ENCODE measurements around the gene CIZ1. TPM values are rescaled to one million over a fixed set of nuclear protein-coding genes. Genes with fewer than 3 reads are reported as not detected.

CIZ1 gene
- total and polyA plus RNA-seq, 2 donors from 2014 or later = 48.1 to 89.9 TPM

DNA sequence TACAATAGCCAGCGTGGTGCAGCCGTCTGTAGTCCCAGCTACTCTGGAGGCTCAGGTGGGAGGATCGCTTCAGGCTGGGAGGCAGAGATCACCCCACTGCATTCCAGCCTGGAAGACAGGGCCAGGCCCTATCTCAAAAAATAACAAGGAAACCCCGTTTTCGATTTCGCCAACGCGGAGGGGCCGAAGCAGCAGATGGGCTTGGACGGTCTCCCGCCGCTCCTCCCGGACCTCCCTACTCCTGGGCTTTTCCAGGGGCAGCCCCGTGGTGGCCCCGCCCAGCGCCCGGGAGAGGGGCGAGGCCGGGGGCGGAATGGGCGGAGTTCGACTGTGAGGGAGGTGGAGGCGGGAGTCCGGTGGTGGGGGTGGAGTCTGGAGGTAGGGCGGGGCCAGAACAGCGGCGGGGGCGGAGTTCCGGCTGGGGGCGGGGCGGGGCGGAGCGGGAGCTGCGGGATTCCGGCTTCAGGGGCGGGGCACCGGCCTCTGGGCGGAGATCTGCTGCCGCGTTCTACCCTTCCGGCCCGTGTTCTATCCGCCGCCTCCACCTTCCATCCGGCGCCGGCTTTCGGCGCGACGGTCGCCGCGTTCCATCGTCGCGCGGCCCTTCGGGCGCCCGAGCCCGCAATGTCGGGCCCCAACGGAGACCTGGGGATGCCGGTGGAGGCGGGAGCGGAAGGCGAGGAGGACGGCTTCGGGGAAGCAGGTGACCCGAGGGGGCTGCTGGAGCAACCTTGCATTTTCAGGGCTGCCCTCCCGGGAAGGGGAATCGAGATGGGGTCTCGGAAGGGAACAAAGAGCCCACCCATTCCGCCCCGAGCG lies 31.4 kb downstream of the CIZ1 start, which contains the start of gene BBLN:
Gene BBLN, plus strand, starts transcription at position 482 of the 819 bp plus-strand sequence. Its CDS starts 143 bp downstream, at position 625.
- no peaks in the 10 kb centered on the region for H3K27me3 ChIP-seq (ENCODE audit: control insufficient read depth, insufficient read depth, low read length)
- H3K4me1 ChIP-seq (ENCODE audit: control insufficient read depth in 2 of 3, insufficient read depth in 2 of 3, low read depth in 1 of 3, low read length in 3 of 3) = peaks cover 0 to 9% (median 0%) of the 10 kb centered on the region in 3 donors
- peaks cover 0 to 8% (median 3%) of the 10 kb centered on the region in 3 donors for H3K36me3 ChIP-seq (ENCODE audit: control insufficient read depth in 2 of 3, insufficient read depth in 3 of 3, low read length in 3 of 3)
- no peak within 1 kb of the TSS for H3K27ac ChIP-seq (ENCODE audit: low read depth in 2 of 2, low read length in 2 of 2)
- no peaks in the 10 kb centered on the region for H3K9me3 ChIP-seq (ENCODE audit: control insufficient read depth in 2 of 3, insufficient read depth in 1 of 3, low read length in 3 of 3)
- FAIRE-seq (no peak), DNase-seq (peak; percentile 97 to 98 (median 98))
- peak within 1 kb of the TSS; percentile 68 to 88 (median 68) for H3K4me3 ChIP-seq (ENCODE audit: low read length in 3 of 3)
- peak within 1 kb of the TSS; percentile 36 to 65 (median 49) for H3K9ac ChIP-seq (ENCODE audit: low read length in 3 of 3)
- TF ChIP-seq, protein P1, sequence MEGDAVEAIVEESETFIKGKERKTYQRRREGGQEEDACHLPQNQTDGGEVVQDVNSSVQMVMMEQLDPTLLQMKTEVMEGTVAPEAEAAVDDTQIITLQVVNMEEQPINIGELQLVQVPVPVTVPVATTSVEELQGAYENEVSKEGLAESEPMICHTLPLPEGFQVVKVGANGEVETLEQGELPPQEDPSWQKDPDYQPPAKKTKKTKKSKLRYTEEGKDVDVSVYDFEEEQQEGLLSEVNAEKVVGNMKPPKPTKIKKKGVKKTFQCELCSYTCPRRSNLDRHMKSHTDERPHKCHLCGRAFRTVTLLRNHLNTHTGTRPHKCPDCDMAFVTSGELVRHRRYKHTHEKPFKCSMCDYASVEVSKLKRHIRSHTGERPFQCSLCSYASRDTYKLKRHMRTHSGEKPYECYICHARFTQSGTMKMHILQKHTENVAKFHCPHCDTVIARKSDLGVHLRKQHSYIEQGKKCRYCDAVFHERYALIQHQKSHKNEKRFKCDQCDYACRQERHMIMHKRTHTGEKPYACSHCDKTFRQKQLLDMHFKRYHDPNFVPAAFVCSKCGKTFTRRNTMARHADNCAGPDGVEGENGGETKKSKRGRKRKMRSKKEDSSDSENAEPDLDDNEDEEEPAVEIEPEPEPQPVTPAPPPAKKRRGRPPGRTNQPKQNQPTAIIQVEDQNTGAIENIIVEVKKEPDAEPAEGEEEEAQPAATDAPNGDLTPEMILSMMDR (IDR thresholded peaks at IDR 0.05; ENCODE audit: borderline replicate concordance, extremely low read depth, insufficient read depth) = no peak
- intact Hi-C loops (cut with DNase I) = no loop called here

DNA sequence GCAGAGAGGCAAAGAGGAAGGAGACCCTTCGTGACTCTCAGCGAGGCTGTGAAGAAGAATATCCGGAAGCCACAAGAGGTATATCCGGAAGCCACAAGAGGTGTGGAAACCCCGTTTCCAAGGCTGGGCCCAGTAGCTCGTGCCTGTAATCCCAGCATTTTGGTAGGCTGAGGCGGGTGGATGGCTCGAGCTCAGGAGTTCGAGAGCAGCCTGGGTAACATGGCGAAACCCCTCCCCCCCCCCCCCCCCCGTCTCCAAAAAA lies 31.9 kb downstream of the CIZ1 start:
- no peaks in the 10 kb centered on the region for H3K27me3 ChIP-seq (ENCODE audit: control insufficient read depth, insufficient read depth, low read length)
- H3K27ac ChIP-seq (ENCODE audit: low read depth in 2 of 2, low read length in 2 of 2) = no peak overlapping the region
- H3K9ac ChIP-seq (ENCODE audit: low read length in 3 of 3) = peak overlapping the region in 1 of 3 donors; percentile 65
- H3K4me3 ChIP-seq (ENCODE audit: low read length in 3 of 3) = peak overlapping the region; percentile 57 to 71 (median 67)
- TF ChIP-seq, protein P1 (IDR thresholded peaks at IDR 0.05; ENCODE audit: borderline replicate concordance, extremely low read depth, insufficient read depth) = no peak
- no peak for FAIRE-seq
- DNase-seq = no peak
- H3K36me3 ChIP-seq (ENCODE audit: control insufficient read depth in 2 of 3, insufficient read depth in 3 of 3, low read length in 3 of 3) = peaks cover 0 to 6% (median 3%) of the 10 kb centered on the region in 3 donors
- H3K9me3 ChIP-seq (ENCODE audit: control insufficient read depth in 2 of 3, insufficient read depth in 1 of 3, low read length in 3 of 3) = no peaks in the 10 kb centered on the region
- intact Hi-C loops (cut with DNase I) = no loop called here
- peaks cover 0 to 9% (median 0%) of the 10 kb centered on the region in 3 donors for H3K4me1 ChIP-seq (ENCODE audit: control insufficient read depth in 2 of 3, insufficient read depth in 2 of 3, low read depth in 1 of 3, low read length in 3 of 3)

DNA sequence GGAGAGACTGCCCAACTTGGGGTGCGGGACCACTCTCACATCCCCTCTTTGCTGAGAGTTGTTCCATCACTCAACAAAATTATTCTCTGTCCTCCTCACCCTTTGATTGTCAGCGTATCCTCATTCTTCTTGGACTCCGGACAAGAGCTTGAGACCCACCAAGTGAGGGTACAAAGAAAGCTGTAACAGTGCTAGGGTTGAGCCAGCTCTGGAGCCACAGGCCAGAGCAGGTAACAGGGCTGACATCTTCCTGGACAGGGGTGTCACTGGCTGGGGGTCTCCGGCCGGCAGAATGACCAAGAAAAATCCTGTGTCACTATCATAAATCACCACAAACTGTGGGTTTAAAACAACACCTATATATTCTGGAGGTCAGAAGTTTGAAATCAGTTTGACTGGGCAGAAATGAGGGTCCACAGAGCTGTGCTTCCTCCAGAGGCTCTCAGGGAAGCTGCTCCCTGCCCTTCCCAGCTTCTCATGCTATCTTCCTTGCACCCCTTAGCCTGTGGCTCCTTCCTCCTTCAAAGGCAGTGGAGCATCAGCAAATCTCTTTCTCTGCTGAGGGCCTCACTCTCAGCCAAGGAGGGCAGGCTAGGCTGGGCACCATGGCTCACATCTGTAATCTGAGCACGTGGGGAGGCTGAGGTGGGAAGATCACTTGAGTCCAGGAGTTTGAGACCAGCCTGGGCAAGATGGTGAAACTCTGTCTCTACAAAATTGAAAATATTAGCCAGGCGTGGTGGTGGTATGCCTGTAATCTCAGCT lies 35.5 kb downstream of the CIZ1 start:
- FAIRE-seq = no peak
- intact Hi-C loops (cut with DNase I) = no loop called here
- TF ChIP-seq, protein P1 (IDR thresholded peaks at IDR 0.05; ENCODE audit: borderline replicate concordance, extremely low read depth, insufficient read depth) = no peak
- no peaks in the 10 kb centered on the region for H3K36me3 ChIP-seq (ENCODE audit: control insufficient read depth in 2 of 3, insufficient read depth in 3 of 3, low read length in 3 of 3)
- H3K4me1 ChIP-seq (ENCODE audit: control insufficient read depth in 2 of 3, insufficient read depth in 2 of 3, low read depth in 1 of 3, low read length in 3 of 3) = peaks cover 0 to 5% (median 0%) of the 10 kb centered on the region in 3 donors
- no peak overlapping the region for H3K27ac ChIP-seq (ENCODE audit: low read depth in 2 of 2, low read length in 2 of 2)
- no peak overlapping the region for H3K9ac ChIP-seq (ENCODE audit: low read length in 3 of 3)
- DNase-seq = peak in 1 of 5 donors; percentile 24
- H3K9me3 ChIP-seq (ENCODE audit: control insufficient read depth in 2 of 3, insufficient read depth in 1 of 3, low read length in 3 of 3) = no peaks in the 10 kb centered on the region
- no peaks in the 10 kb centered on the region for H3K27me3 ChIP-seq (ENCODE audit: control insufficient read depth, insufficient read depth, low read length)
- no peak overlapping the region for H3K4me3 ChIP-seq (ENCODE audit: low read length in 3 of 3)

Data from kidney (tissue), 14 donors.